ENCODE measurements around the gene GTF2A1.

The GTF2A1 gene

DNA sequence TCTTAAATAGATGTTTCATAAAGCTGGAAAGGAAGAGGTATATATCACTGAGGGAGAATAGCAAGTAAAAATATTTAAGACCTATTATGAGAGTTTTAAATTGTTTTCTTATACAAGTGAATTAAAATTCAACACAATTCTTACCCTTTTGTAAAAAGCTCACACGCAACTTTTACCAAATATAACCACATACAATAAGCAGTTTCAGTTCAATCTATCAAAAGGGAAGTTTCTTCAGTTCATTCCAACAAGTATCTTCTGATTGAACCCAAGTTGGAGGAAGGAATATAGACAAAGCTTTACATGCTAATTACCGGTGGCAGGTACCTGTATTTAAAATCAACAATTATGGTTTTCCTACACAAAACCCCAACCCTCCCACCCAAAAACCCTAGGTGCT is 41.1 kb downstream of the GTF2A1 start:
- H3K4me3 ChIP-seq (ENCODE audit: low read depth, low read length): no peak overlapping the region
- TF ChIP-seq, protein P1, sequence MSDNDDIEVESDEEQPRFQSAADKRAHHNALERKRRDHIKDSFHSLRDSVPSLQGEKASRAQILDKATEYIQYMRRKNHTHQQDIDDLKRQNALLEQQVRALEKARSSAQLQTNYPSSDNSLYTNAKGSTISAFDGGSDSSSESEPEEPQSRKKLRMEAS (IDR thresholded peaks at IDR 0.05; ENCODE audit: low read depth, low read length): no peak
- no peak for DNase-seq (ENCODE audit: low read depth)

DNA sequence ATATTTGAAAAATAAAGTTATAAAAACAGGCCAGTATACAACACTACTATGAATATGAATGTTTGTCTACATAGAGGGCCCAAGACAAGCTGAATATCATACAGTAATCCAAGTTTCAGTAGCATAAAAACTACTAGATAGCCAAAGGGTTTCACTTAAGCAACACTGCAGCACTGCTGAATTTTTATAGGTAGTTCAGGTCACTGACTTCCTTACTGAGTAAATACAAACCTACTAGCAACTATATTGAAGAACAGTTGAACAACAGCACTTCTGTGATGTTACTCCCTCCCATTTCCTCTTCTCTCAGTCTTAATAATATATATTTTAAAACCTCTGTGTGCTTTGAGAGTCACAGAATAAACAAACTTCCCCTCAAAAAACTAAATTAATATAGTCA is 42.7 kb downstream of the GTF2A1 start:
- TF ChIP-seq, protein P2, sequence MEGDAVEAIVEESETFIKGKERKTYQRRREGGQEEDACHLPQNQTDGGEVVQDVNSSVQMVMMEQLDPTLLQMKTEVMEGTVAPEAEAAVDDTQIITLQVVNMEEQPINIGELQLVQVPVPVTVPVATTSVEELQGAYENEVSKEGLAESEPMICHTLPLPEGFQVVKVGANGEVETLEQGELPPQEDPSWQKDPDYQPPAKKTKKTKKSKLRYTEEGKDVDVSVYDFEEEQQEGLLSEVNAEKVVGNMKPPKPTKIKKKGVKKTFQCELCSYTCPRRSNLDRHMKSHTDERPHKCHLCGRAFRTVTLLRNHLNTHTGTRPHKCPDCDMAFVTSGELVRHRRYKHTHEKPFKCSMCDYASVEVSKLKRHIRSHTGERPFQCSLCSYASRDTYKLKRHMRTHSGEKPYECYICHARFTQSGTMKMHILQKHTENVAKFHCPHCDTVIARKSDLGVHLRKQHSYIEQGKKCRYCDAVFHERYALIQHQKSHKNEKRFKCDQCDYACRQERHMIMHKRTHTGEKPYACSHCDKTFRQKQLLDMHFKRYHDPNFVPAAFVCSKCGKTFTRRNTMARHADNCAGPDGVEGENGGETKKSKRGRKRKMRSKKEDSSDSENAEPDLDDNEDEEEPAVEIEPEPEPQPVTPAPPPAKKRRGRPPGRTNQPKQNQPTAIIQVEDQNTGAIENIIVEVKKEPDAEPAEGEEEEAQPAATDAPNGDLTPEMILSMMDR (IDR thresholded peaks at IDR 0.05; ENCODE audit: low read depth, low read length): no peak
- TF ChIP-seq MYC (IDR thresholded peaks at IDR 0.05; ENCODE audit: low read depth, low read length) (no peak), POLR2A (IDR thresholded peaks at IDR 0.05; ENCODE audit: extremely low read depth, insufficient read length) (no peak)
- TF ChIP-seq, protein P1 (IDR thresholded peaks at IDR 0.05; ENCODE audit: low read depth, low read length): no peak
- no peak overlapping the region for H3K4me3 ChIP-seq (ENCODE audit: low read depth, low read length)
- DNase-seq (ENCODE audit: low read depth): no peak

DNA sequence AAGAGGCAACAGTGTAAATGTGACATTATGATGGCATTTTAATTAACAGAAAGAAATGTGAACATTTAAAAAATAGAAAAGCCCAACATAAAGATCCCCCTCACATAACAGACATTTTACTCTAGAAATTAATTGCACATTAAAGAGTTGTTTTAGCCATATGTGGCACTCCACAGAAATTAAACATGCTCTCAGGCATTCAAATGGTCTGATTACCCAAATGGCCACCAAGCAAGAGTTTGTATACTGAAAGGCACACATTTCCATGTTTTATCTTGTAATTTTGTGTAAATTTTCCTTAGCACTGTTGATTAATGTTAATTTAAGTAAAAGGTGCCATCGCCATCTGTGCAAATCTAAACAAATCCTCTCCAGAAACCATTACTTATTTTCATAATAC is 43.5 kb downstream of the GTF2A1 start:
- TF ChIP-seq MYC (IDR thresholded peaks at IDR 0.05; ENCODE audit: low read depth, low read length): no peak
- TF ChIP-seq POLR2A (IDR thresholded peaks at IDR 0.05; ENCODE audit: extremely low read depth, insufficient read length): no peak
- TF ChIP-seq, protein P1 (IDR thresholded peaks at IDR 0.05; ENCODE audit: low read depth, low read length): no peak
- TF ChIP-seq, protein P2 (IDR thresholded peaks at IDR 0.05; ENCODE audit: low read depth, low read length): no peak
- H3K4me3 ChIP-seq (ENCODE audit: low read depth, low read length): no peak overlapping the region
- no peak for DNase-seq (ENCODE audit: low read depth)

DNA sequence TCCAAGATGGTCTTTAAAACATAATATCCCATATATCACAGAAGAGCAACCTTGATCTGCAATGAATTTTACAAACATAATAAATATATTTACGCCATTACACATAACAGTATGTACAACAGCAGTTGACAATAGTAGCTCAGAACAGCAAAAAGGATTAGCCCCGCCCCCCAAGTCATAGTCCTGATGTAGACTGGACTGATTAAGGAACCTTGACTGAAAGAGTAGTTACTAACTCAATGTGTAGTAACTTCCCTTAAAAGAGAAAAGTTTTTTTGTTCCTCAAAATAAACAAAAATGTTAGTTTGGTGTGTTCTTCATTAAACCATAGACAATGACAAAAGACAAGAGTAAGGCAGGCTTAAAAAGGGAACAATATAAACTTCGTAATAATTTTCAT is 44.5 kb downstream of the GTF2A1 start:
- no peak overlapping the region for H3K4me3 ChIP-seq (ENCODE audit: low read depth, low read length)
- peak; percentile 39 for DNase-seq (ENCODE audit: low read depth)
- TF ChIP-seq POLR2A (IDR thresholded peaks at IDR 0.05; ENCODE audit: extremely low read depth, insufficient read length) (no peak), MYC (IDR thresholded peaks at IDR 0.05; ENCODE audit: low read depth, low read length) (no peak)
- TF ChIP-seq, protein P2 (IDR thresholded peaks at IDR 0.05; ENCODE audit: low read depth, low read length): no peak
- TF ChIP-seq, protein P1 (IDR thresholded peaks at IDR 0.05; ENCODE audit: low read depth, low read length): no peak

DNA sequence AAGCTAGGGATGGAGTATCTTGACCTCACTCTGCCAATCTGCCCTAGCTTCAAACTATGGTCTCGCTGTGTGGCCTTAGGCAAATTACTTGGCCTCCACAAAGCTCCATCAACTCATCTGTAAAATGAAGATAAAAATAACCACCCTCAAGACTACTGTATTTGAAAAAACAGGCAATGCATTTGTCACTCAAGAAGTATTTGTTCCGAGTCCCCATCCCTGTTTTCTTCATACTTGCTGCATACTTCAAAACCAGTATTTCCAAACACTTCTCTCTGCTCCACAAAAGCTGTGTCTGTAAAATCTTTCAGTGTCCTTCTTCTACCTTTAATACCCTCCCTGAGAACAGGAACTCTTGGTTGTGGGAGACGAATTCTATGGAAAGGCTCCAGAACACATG is 47.9 kb downstream of the GTF2A1 start:
- TF ChIP-seq POLR2A (IDR thresholded peaks at IDR 0.05; ENCODE audit: extremely low read depth, insufficient read length) (no peak), MYC (IDR thresholded peaks at IDR 0.05; ENCODE audit: low read depth, low read length) (no peak)
- TF ChIP-seq, protein P2 (IDR thresholded peaks at IDR 0.05; ENCODE audit: low read depth, low read length): no peak
- TF ChIP-seq, protein P1 (IDR thresholded peaks at IDR 0.05; ENCODE audit: low read depth, low read length): no peak

DNA sequence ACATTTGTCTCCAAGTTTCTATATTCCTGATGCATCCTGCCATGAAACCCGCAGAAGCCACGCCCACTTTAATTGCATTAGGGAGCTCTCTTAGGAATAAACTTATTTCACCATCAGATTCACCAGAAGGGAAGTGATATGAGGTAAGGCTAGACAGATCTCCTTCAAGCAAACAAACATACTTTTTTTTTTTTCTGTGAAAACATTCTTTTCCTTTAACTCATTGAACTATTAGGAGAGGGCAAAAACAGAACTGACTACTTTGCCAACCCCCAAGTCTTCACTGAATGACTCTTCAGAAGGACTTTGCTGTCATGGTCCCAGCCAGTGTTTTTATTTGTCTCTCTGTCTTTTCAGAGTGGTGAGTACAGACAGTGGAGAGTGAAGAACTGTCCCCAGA is 48.4 kb downstream of the GTF2A1 start:
- H3K4me3 ChIP-seq (ENCODE audit: low read depth, low read length): no peak overlapping the region
- no peak for TF ChIP-seq MYC (IDR thresholded peaks at IDR 0.05; ENCODE audit: low read depth, low read length)
- no peak for TF ChIP-seq POLR2A (IDR thresholded peaks at IDR 0.05; ENCODE audit: extremely low read depth, insufficient read length)
- TF ChIP-seq, protein P1 (IDR thresholded peaks at IDR 0.05; ENCODE audit: low read depth, low read length): no peak
- TF ChIP-seq, protein P2 (IDR thresholded peaks at IDR 0.05; ENCODE audit: low read depth, low read length): no peak
- no peak for DNase-seq (ENCODE audit: low read depth)

More for the DNA sequence above, 47.9 kb downstream of the GTF2A1 start:
- no peak for DNase-seq (ENCODE audit: low read depth)
- no peak overlapping the region for H3K4me3 ChIP-seq (ENCODE audit: low read depth, low read length)

Data from NB4 (cell line).